ENCODE measurements around the gene PHF21B.

Gene PHF21B

GRCh38 chr22:44928711-44929358, 81.0 kb downstream of the PHF21B start:
- ChIA-PET CTCF (no interaction called here), POLR2A (no interaction called here)
- no peak for DNase-seq (ENCODE audit: extremely low spot score)
- TF ChIP-seq NFRKB (IDR thresholded peaks at IDR 0.05) (no peak), FOXM1 (IDR thresholded peaks at IDR 0.05; ENCODE audit: borderline replicate concordance) (no peak), L3MBTL2 (conservative IDR thresholded peaks at IDR 0.05) (no peak), SP1 (IDR thresholded peaks at IDR 0.05) (no peak), SUZ12 (IDR thresholded peaks at IDR 0.05) (no peak), FOXK2 (IDR thresholded peaks at IDR 0.05) (no peak), BHLHE40 (IDR thresholded peaks at IDR 0.05; ENCODE audit: borderline replicate concordance) (no peak), TARDBP (IDR thresholded peaks at IDR 0.05) (no peak)

- no peak for TF ChIP-seq SP1 (IDR thresholded peaks at IDR 0.05)
- TF ChIP-seq FOXA1 (IDR thresholded peaks at IDR 0.05), result no peak
- TF ChIP-seq ZNF384 (IDR thresholded peaks at IDR 0.05), result no peak
- no peak for TF ChIP-seq BHLHE40 (IDR thresholded peaks at IDR 0.05; ENCODE audit: borderline replicate concordance)
- no peak for TF ChIP-seq ELF4 (IDR thresholded peaks at IDR 0.05)
- no peak for TF ChIP-seq HDGF (IDR thresholded peaks at IDR 0.05; ENCODE audit: borderline replicate concordance)
- no peak for TF ChIP-seq LEF1 (IDR thresholded peaks at IDR 0.05; ENCODE audit: borderline replicate concordance)
- no peak for TF ChIP-seq SUZ12 (IDR thresholded peaks at IDR 0.05)
- TF ChIP-seq FOXM1 (IDR thresholded peaks at IDR 0.05; ENCODE audit: borderline replicate concordance), result no peak
- no peak for TF ChIP-seq ARNT (IDR thresholded peaks at IDR 0.05)
- TF ChIP-seq PKNOX1 (IDR thresholded peaks at IDR 0.05), result no peak
- TF ChIP-seq CTBP1 (IDR thresholded peaks at IDR 0.05; ENCODE audit: borderline replicate concordance), result no peak
- no peak for TF ChIP-seq L3MBTL2 (conservative IDR thresholded peaks at IDR 0.05)
- TF ChIP-seq TARDBP (IDR thresholded peaks at IDR 0.05), result no peak
- no peak for TF ChIP-seq FOXK2 (IDR thresholded peaks at IDR 0.05)
- no peak for TF ChIP-seq NFRKB (IDR thresholded peaks at IDR 0.05)
- no peak for DNase-seq (ENCODE audit: extremely low spot score)
- POLR2A ChIA-PET, result interaction anchor here (1.0 kb wide), 1 partner anchor 236 kb away, joined by 5 read pairs; the partner anchor contains the start of gene NUP50
- CTCF ChIA-PET, result interaction anchor here (1.5 kb wide), 1 partner anchor 9 kb away, joined by 3 read pairs; no protein-coding TSS in a partner anchor
Observed at GRCh38 chr22:44928136-44928463, 81.7 kb downstream of the PHF21B start.

- POLR2A ChIA-PET, result interaction anchor here (1.0 kb wide), 1 partner anchor 236 kb away, joined by 5 read pairs; the partner anchor contains the start of gene NUP50
- CTCF ChIA-PET, result interaction anchor here (1.5 kb wide), 1 partner anchor 9 kb away, joined by 3 read pairs; no protein-coding TSS in a partner anchor
- DNase-seq (ENCODE audit: extremely low spot score), result no peak
- no peak for TF ChIP-seq NFRKB (IDR thresholded peaks at IDR 0.05)
- TF ChIP-seq FOXK2 (IDR thresholded peaks at IDR 0.05), result no peak
- no peak for TF ChIP-seq LEF1 (IDR thresholded peaks at IDR 0.05; ENCODE audit: borderline replicate concordance)
- TF ChIP-seq SP1 (IDR thresholded peaks at IDR 0.05), result no peak
- TF ChIP-seq ZNF384 (IDR thresholded peaks at IDR 0.05), result no peak
- TF ChIP-seq FOXA1 (IDR thresholded peaks at IDR 0.05), result no peak
- no peak for TF ChIP-seq BHLHE40 (IDR thresholded peaks at IDR 0.05; ENCODE audit: borderline replicate concordance)
- no peak for TF ChIP-seq CTBP1 (IDR thresholded peaks at IDR 0.05; ENCODE audit: borderline replicate concordance)
- no peak for TF ChIP-seq ARNT (IDR thresholded peaks at IDR 0.05)
- TF ChIP-seq TARDBP (IDR thresholded peaks at IDR 0.05), result no peak
- TF ChIP-seq FOXM1 (IDR thresholded peaks at IDR 0.05; ENCODE audit: borderline replicate concordance), result no peak
- no peak for TF ChIP-seq SUZ12 (IDR thresholded peaks at IDR 0.05)
- no peak for TF ChIP-seq ELF4 (IDR thresholded peaks at IDR 0.05)
- TF ChIP-seq L3MBTL2 (conservative IDR thresholded peaks at IDR 0.05), result no peak
- no peak for TF ChIP-seq HDGF (IDR thresholded peaks at IDR 0.05; ENCODE audit: borderline replicate concordance)
- TF ChIP-seq PKNOX1 (IDR thresholded peaks at IDR 0.05), result no peak
Observed at GRCh38 chr22:44927463-44928135, 82.2 kb downstream of the PHF21B start.

DNA sequence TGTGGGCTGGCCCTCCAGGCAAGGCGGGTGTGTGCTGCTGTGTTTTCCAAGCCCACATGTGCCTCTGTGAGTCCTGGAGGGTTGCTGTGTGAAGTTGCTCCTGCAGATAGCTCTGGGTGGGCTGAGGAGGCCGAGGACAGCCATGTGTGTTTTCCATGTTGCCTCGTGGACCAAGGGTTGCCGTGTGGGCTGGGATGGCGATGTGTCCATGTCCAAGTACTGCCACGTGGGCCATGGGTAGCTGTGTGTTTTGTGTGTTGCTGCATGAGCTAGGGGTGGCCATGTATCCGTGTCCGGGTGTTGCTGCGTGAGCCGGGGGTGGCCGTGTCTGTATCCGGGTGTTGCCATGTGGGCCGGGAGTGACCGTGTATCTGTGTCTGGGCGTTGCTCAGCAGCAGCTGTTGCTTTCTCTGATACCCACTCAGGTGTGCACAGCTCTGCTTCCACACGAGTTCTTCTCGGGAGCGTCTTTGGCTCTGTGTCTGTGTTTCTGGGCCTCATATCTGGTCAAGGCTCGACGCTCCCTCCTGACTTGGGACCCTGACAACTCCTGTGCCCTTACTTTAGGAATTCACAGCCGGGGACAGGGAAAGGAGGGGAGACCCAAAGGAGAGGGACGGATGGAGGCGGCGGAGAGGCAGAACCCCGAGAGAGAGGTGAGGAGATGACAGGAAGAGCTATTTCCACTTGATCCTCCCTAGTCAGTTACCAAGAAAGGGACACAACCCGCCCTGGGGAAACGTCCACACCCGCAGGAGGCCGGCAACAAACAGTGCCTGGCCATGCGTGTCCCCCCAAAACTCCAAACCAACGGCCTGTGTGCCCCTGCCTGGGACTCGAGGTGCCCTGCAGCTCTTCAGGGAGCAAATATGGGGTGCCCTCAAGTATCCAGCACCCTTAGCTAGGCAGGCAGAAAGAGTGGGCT, 83.1 kb downstream of the PHF21B start:
- POLR2A ChIA-PET, result no interaction called here
- no peak for DNase-seq (ENCODE audit: extremely low spot score)
- TF ChIP-seq TARDBP (IDR thresholded peaks at IDR 0.05), result no peak
- TF ChIP-seq ARNT (IDR thresholded peaks at IDR 0.05), result no peak
- TF ChIP-seq SP1 (IDR thresholded peaks at IDR 0.05), result no peak
- no peak for TF ChIP-seq ELF4 (IDR thresholded peaks at IDR 0.05)
- no peak for TF ChIP-seq FOXK2 (IDR thresholded peaks at IDR 0.05)
- TF ChIP-seq ZNF384 (IDR thresholded peaks at IDR 0.05), result no peak
- TF ChIP-seq HDGF (IDR thresholded peaks at IDR 0.05; ENCODE audit: borderline replicate concordance), result no peak
- TF ChIP-seq PKNOX1 (IDR thresholded peaks at IDR 0.05), result no peak
- no peak for TF ChIP-seq BHLHE40 (IDR thresholded peaks at IDR 0.05; ENCODE audit: borderline replicate concordance)
- CTCF ChIA-PET, result interaction anchor here (1.5 kb wide), 1 partner anchor 8 kb away, joined by 3 read pairs; no protein-coding TSS in a partner anchor

- no peak for DNase-seq (ENCODE audit: extremely low spot score)
- ChIA-PET CTCF (no interaction called here), POLR2A (no interaction called here)
- no peak for TF ChIP-seq FOXK2 (IDR thresholded peaks at IDR 0.05)
- TF ChIP-seq SUZ12 (IDR thresholded peaks at IDR 0.05), result no peak
- TF ChIP-seq SP1 (IDR thresholded peaks at IDR 0.05), result no peak
- TF ChIP-seq PKNOX1 (IDR thresholded peaks at IDR 0.05), result no peak
- no peak for TF ChIP-seq TARDBP (IDR thresholded peaks at IDR 0.05)
- no peak for TF ChIP-seq CTBP1 (IDR thresholded peaks at IDR 0.05; ENCODE audit: borderline replicate concordance)
Observed at GRCh38 chr22:44926124-44926475, 83.7 kb downstream of the PHF21B start.

Data from HEK293T (cell line).